A673 (cell line): ENCODE results near the gene DHX29.

Source experiments
- CTCF ChIP-seq: fragments of 300-800, 200-600 bp; sonication (generic); conservative IDR thresholded peaks from 2 replicates; pipeline ENCODE4 v1.5.1; 2017; ENCODE audit warnings: low read depth, mild to moderate bottlenecking, antibody characterized with exemption, low read length, moderate library complexity, mixed read lengths
- EZH2 ChIP-seq: fragments of 200-600 bp; sonication (generic); IDR thresholded peaks from 2 replicates; pipeline ENCODE4 v1.6.1; 2017; ENCODE audit warnings: borderline replicate concordance, low read depth, mild to moderate bottlenecking, mixed read lengths, antibody characterized with exemption, low read length; ENCODE audit not compliant: poor library complexity, severe bottlenecking

- no peak for TF ChIP-seq EZH2
- TF ChIP-seq CTCF, result no peak
These were observed 87.7 kb downstream of the DHX29 start for GRCh38 chr5:55219770-55220169.
